ENCODE results near the gene TJP1.

Gene TJP1

DNA sequence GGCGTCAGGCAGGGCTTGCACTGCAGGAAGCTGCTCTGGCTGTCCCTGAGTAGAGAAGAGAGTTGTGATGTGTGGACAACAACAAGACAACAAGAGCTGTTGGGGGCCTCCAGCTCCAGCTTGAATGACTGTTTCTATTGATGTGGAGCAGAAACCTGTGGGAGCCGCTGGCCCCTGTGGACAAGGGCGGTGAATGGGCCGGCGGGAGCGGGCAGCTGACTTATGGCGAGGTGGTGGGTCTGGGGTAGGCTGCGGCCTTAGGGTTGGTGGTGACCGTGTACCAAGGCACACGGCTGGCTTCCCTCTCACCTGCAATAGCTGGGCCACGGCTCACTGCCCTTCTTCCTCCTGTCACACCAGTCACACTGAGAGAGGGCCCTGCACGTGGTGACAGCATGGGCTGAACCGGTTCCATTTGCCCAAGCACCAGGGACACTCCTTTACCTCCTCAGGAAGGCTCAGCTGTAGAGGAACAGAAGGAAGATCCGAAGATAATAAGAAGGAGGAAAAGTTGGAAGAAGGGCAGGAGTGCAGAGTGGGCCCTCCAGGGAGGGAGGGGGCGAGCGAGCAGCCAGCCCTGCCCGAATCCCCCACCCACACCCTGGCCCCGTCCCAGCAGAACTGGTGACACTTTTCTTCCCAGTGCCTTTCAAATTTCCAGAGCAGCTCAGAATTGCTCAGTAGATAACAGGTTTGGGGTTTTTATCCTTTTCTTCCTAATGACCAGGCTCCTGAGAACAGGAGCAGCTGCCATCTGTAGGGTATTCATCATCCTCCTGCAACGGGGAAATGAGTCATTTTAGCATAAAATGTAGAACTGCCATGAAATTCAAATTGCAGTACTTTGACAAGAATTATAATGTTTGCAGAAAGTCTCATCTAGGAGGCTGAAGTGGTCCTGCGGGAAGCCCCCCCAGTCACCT is 136.9 kb downstream of the TJP1 start:
- no peak for DNase-seq (ENCODE audit: low spot score)
- TF ChIP-seq, protein P1, sequence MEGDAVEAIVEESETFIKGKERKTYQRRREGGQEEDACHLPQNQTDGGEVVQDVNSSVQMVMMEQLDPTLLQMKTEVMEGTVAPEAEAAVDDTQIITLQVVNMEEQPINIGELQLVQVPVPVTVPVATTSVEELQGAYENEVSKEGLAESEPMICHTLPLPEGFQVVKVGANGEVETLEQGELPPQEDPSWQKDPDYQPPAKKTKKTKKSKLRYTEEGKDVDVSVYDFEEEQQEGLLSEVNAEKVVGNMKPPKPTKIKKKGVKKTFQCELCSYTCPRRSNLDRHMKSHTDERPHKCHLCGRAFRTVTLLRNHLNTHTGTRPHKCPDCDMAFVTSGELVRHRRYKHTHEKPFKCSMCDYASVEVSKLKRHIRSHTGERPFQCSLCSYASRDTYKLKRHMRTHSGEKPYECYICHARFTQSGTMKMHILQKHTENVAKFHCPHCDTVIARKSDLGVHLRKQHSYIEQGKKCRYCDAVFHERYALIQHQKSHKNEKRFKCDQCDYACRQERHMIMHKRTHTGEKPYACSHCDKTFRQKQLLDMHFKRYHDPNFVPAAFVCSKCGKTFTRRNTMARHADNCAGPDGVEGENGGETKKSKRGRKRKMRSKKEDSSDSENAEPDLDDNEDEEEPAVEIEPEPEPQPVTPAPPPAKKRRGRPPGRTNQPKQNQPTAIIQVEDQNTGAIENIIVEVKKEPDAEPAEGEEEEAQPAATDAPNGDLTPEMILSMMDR (IDR thresholded peaks at IDR 0.05; ENCODE audit: extremely low read depth, missing control alignments): no peak

DNA sequence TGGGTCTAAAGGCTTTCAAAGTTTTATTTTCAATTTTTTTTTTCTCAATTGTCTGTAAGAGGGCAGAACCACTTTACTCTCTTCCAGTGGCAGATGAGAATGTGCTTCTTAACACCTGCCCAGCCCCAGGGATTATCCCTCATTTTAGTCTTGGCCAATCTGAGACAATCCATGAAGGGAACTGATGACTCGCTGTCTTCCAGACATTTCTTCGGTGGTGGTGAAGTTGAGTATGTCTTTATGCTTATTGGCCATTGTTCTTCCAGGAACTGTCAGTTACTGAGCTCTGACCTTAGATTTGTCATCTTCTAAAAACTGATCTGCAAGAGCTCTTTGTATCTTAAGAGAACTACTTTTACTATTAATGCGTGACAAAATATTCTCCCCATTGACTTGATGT is 139.5 kb downstream of the TJP1 start:
- TF ChIP-seq, protein P1 (IDR thresholded peaks at IDR 0.05; ENCODE audit: extremely low read depth, missing control alignments): no peak

DNA sequence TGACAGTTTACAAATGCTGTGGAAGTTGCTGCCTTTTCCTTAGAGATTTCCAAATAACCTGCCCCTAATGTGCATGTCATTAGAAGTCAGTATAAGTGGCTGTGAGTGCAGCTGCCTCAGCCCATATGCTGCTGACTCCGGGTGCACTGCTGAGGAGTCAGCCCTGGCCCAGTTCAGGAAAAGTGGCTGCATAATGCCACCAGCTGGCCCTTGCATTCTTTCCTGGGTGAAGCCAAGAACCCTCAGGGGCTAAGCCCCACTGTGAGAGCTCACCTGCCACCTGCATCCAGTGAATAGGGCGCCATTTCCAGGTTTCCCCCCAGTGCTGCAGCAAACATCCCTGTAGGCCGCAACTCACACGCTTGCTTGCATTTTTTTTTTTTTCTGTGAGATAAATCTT is 139.9 kb downstream of the TJP1 start:
- TF ChIP-seq, protein P1 (IDR thresholded peaks at IDR 0.05; ENCODE audit: extremely low read depth, missing control alignments): no peak
- no peak for DNase-seq (ENCODE audit: low spot score)

More for the DNA sequence above, 139.5 kb downstream of the TJP1 start:
- no peak for DNase-seq (ENCODE audit: low spot score)

DNA sequence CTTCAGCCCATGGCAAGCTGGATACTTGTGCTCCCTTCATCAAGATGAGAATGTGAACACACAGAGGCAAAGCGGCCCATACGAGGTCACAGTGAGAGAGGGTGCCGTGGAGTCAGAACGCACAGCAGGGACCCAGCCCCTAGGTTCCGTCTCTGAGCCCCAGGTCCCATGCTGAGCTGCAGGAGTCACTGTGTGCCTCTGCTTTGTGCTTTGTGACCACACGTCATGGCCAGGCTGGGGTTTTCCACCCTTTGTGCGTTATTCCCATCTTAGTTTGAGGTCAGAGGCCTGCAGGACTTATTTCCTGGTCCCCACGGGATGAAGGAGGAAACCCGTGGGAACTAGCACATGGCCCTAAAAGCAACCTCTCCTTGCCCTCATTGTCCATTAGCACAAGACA is 140.3 kb downstream of the TJP1 start:
- TF ChIP-seq, protein P1 (IDR thresholded peaks at IDR 0.05; ENCODE audit: extremely low read depth, missing control alignments): no peak

DNA sequence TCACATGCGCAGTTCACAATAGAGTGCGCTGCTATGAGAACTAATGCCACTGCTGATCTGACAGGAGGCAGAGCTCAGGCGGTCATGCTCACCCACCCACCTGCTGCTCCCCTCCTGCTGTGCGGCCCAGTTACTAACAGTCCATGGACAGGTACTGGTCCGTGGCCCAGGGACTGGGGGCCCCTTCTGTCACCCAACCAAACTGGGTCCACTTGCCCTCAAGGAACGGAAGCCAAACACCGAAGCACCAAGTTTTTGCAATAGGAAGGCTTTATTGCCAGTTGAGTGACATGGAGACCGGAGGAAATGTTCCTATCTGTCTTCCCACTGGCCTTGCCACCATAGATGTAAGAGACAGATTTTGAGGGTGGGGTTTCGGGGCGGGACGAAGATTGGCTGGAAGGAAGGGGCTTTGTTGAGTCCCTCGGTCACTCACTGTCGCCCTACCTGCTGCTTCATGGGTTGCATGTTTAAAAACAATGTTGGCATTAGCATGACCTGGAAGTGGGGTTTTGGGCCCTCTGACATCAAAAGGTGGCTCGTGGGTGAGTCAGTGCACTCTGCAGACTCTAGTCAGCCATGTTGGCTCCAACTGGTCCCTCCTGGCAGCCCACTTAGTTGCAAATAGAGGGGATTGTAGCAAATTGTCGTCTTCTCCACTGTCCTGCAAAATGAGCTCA is 141.0 kb downstream of the TJP1 start:
- no peak for DNase-seq (ENCODE audit: low spot score)

More for the DNA sequence above, 140.3 kb downstream of the TJP1 start:
- DNase-seq (ENCODE audit: low spot score): no peak

DNA sequence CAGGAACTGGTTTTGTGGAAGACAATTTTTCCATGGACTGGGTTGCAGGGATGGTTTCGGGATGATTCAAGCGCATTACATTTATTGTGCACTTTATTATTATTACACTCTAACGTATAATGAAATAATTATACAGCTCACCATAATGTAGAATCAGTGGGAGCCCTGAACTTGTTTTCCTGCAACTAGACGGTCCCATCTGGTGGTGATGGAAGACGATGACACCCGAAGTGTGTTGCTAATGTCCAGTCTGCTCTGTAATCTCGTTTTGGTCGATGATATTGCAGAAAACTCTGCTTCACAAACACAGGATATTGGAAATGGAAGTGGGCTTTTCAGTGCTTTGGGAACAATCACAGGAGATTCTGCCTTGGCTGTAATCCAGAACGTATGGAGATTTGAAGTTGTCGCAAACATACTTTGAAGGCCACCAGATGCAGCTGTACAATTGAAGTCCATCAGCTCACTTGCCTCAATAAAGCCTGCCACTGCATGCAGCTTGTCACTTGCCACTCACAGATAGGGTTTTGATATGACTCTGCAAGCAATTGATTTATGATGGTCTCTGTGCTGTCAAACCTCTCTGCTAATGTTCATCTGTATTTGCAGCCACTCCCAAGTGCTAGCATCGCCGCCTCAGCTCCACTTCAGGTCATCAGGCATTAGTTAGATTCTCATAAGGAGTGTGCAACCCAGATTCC is 141.7 kb downstream of the TJP1 start:
- DNase-seq (ENCODE audit: low spot score): no peak
- TF ChIP-seq, protein P1 (IDR thresholded peaks at IDR 0.05; ENCODE audit: extremely low read depth, missing control alignments): no peak

More for the DNA sequence above, 141.0 kb downstream of the TJP1 start:
- TF ChIP-seq, protein P1 (IDR thresholded peaks at IDR 0.05; ENCODE audit: extremely low read depth, missing control alignments): no peak

Measured in GM20000 (cell line).